SJSA1 (cell line): ENCODE results near the gene LHFPL2. TPM values are rescaled to one million over a fixed set of nuclear protein-coding genes. Genes with fewer than 3 reads are reported as not detected.
A peak's percentile ranks its signal among the peaks of the same experiment; 100 is the strongest.
"Not testable (repeated sequence)": the region's sequence is repeated elsewhere in the genome, so short reads cannot be mapped to it uniquely, and the experiment has no call there.

Source experiments
- DNase-seq, 2 experiments: peaks; one replicate each; pipeline ENCODE4 v3.0.0-alpha.2; 2015 to 2020; ENCODE audit warnings: low spot score in 2 of 2, low read depth in 1 of 2
- H3K27ac ChIP-seq: fragments of 250-450 bp; sonication (Bioruptor Pico); 2 replicates; pipeline ENCODE4 v1.5.1; 2020; ENCODE audit warnings: mild to moderate bottlenecking, moderate library complexity
- H3K27me3 ChIP-seq: fragments of 250-450 bp; sonication (Bioruptor Pico); replicated peaks from 2 replicates; pipeline ENCODE4 v1.5.1; 2020; ENCODE audit warnings: mild to moderate bottlenecking, moderate library complexity
- H3K36me3 ChIP-seq: fragments of 250-450 bp; sonication (Bioruptor Pico); 2 replicates; pipeline ENCODE4 v1.5.1; 2020; ENCODE audit warnings: mild to moderate bottlenecking
- H3K4me1 ChIP-seq: fragments of 250-450 bp; sonication (Bioruptor Pico); replicated peaks from 2 replicates; pipeline ENCODE4 v1.6.1; 2021; ENCODE audit warnings: mild to moderate bottlenecking
- H3K4me3 ChIP-seq: fragments of 250-450 bp; sonication (Bioruptor Pico); 2 replicates; pipeline ENCODE4 v1.5.1; 2020; ENCODE audit warnings: mild to moderate bottlenecking
- H3K9me3 ChIP-seq: fragments of 250-450 bp; sonication (Bioruptor Pico); replicated peaks from 2 replicates; pipeline ENCODE4 v1.5.1; 2020; ENCODE audit warnings: mild to moderate bottlenecking
- total RNA-seq: library from RNA; depleted of rRNA; stranded (reverse); fragments of >200 nt; shearing (Covaris generic); gene quantifications from 2 replicates; pipeline ENCODE4 v1.2.3, GENCODE V29; 2014

LHFPL2 gene
- total RNA-seq, 1 experiment from 2014 or later: 19.3 TPM

- peak in 1 of 2 experiments; percentile 25 for DNase-seq
- Histone ChIP-seq H3K27me3 (no peaks in the 10 kb centered on the region), H3K4me1 (peaks cover 7% of the 10 kb centered on the region), H3K9me3 (no peaks in the 10 kb centered on the region), H3K27ac (no peak overlapping the region), H3K4me3 (no peak overlapping the region), H3K36me3 (peaks cover 19% of the 10 kb centered on the region)
Observed at GRCh38 chr5:78490709-78491485, 157.7 kb downstream of the LHFPL2 start.

DNA sequence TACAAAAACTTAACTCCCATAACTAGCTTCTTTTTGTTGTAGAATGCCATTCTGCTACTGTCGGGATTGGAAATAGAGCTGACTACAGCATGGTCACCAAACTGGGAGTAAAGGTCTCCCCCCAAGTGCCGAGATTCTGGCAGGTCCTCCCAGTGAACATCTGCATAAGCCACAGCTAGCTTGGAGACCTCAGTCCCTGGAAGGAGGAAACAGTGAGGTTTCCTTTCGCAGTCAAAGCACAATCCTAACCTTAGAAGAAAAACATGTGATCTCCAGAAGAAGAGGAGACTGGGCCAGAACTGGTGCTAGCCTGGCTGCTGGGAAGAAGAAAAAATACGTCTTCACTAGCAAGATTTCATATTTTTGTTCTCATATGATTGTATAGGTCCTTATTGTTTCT is 160.7 kb downstream of the LHFPL2 start:
- H3K4me3 ChIP-seq: no peak overlapping the region
- peaks cover 7% of the 10 kb centered on the region for H3K4me1 ChIP-seq
- H3K9me3 ChIP-seq: no peaks in the 10 kb centered on the region
- H3K27ac ChIP-seq: no peak overlapping the region
- no peak for DNase-seq
- H3K27me3 ChIP-seq: no peaks in the 10 kb centered on the region
- peaks cover 22% of the 10 kb centered on the region for H3K36me3 ChIP-seq

- no peak overlapping the region for H3K4me3 ChIP-seq
- H3K36me3 ChIP-seq: peaks cover 22% of the 10 kb centered on the region
- no peaks in the 10 kb centered on the region for H3K9me3 ChIP-seq
- H3K27me3 ChIP-seq: no peaks in the 10 kb centered on the region
- no peak overlapping the region for H3K27ac ChIP-seq
- H3K4me1 ChIP-seq: peaks cover 4% of the 10 kb centered on the region
- DNase-seq: no peak
Observed at GRCh38 chr5:78486218-78486617, 162.4 kb downstream of the LHFPL2 start.

DNA sequence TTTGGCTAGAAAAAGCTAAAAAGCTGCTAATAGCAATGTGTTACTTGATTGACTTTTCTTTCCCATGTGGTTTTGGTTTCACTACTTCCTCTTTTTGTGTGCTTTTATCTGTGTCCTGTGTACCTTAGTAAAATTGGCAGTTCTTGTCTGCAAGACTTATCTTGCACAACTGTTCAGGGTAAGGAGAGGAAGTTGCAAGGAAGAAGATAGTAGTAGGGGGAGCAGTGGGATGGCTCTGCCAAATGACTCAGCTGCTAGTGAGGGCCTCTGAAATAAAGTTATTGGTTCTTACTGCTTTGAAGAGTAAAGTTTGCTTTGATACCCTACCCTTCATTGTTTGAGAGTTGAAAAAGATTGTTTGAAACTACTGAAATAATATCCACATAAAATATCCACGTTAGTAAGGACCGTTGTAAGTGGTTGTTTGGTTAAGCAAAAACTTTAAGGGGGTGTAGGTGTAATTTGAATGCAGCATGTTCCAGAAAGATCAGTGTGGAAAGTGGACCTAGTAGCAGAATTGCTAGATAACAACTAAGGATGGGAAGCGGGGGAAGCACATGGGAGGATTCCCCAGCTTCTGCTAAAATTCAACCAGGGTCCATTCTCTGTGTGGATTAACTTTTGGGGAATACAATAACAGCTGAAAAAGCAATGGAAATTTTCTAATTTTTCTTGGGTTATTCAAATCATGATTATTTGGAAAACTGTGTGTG is 164.6 kb downstream of the LHFPL2 start:
- Histone ChIP-seq H3K4me1 (no peaks in the 10 kb centered on the region), H3K27me3 (no peaks in the 10 kb centered on the region), H3K27ac (no peak overlapping the region), H3K36me3 (peaks cover 22% of the 10 kb centered on the region), H3K4me3 (no peak overlapping the region), H3K9me3 (no peaks in the 10 kb centered on the region)
- DNase-seq: no peak

- H3K4me3 ChIP-seq: no peak overlapping the region
- no peaks in the 10 kb centered on the region for H3K27me3 ChIP-seq
- no peak overlapping the region for H3K27ac ChIP-seq
- H3K36me3 ChIP-seq: peaks cover 14% of the 10 kb centered on the region
- no peaks in the 10 kb centered on the region for H3K4me1 ChIP-seq
- DNase-seq: no peak
- H3K9me3 ChIP-seq: no peaks in the 10 kb centered on the region; the same call in 1 of the 2 replicates
Observed at GRCh38 chr5:78482948-78483347, 165.6 kb downstream of the LHFPL2 start.

GRCh38 chr5:78476795-78477194 is 171.8 kb downstream of the LHFPL2 start:
- Histone ChIP-seq H3K9me3 (no peaks in the 10 kb centered on the region; the same call in 1 of the 2 replicates), H3K36me3 (no peaks in the 10 kb centered on the region), H3K27me3 (no peaks in the 10 kb centered on the region), H3K4me3 (no peak overlapping the region), H3K27ac (no peak overlapping the region), H3K4me1 (no peaks in the 10 kb centered on the region)
- DNase-seq: no peak

- Histone ChIP-seq H3K9me3 (no peaks in the 10 kb centered on the region; the same call in 1 of the 2 replicates), H3K4me1 (no peaks in the 10 kb centered on the region)
Observed at GRCh38 chr5:78475370-78475769, 173.2 kb downstream of the LHFPL2 start.

GRCh38 chr5:78473751-78474150 is 174.8 kb downstream of the LHFPL2 start:
- DNase-seq: no peak
- no peaks in the 10 kb centered on the region for H3K4me1 ChIP-seq
- H3K36me3 ChIP-seq: no peaks in the 10 kb centered on the region
- no peak overlapping the region for H3K27ac ChIP-seq
- H3K4me3 ChIP-seq: no peak overlapping the region
- no peaks in the 10 kb centered on the region; the same call in 1 of the 2 replicates for H3K9me3 ChIP-seq
- H3K27me3 ChIP-seq: no peaks in the 10 kb centered on the region

More at GRCh38 chr5:78475370-78475769, 173.2 kb downstream of the LHFPL2 start:
- H3K36me3 ChIP-seq: no peaks in the 10 kb centered on the region
- no peaks in the 10 kb centered on the region for H3K27me3 ChIP-seq
- no peak overlapping the region for H3K4me3 ChIP-seq
- no peak overlapping the region for H3K27ac ChIP-seq
- DNase-seq: no peak

DNA sequence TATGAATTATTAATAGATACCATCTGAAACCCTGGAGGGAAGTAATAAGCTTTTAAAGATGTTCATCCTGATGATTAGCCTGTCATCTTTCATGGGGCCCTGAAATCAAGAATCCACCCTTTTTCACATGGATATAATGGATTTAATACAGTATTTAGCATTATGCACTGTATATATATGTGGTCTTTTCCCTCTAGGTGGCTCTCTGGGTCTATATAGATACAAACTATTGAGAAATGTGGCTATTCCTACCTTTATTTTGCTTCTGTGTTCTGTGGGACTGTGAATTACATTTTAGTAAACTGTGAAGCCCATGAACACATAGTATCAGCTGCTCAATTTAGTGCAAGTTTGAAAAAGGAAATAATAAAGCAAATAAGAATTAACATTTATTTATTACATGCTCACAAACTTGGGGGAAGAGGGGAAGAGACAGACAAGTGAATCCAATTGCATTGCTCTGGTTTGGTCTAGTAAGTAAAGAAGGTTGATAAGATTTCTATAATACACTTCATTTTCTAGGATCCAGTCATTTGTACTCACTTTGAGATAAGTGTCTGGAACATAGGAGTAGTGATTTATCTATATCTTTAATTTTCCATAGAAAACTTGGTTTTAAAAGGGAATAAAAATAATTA is 176.0 kb downstream of the LHFPL2 start:
- no peaks in the 10 kb centered on the region for H3K4me1 ChIP-seq
- H3K36me3 ChIP-seq: no peaks in the 10 kb centered on the region
- no peaks in the 10 kb centered on the region for H3K9me3 ChIP-seq
- H3K4me3 ChIP-seq: no peak overlapping the region
- no peaks in the 10 kb centered on the region for H3K27me3 ChIP-seq
- H3K27ac ChIP-seq: no peak overlapping the region
- DNase-seq: no peak

DNA sequence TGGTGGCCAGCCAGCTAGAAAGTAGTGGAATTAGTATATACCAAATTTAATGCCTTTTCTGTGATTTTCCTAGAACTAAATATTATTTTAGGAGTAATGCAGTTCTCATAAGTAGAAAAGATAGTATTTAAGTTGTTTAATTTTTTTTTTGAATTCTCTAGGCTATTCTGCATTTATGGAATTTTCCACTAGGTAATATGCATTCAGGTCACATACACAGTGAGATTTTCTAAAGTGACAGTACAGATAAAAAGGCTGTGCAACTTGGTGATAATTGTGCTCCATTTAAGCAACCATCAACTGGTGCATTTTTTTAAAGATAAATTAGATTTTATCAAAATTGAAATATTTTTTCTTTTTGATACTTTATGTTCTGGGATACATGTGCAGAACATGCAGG is 176.7 kb downstream of the LHFPL2 start:
- Histone ChIP-seq H3K4me1 (no peaks in the 10 kb centered on the region), H3K27ac (no peak overlapping the region), H3K9me3 (no peaks in the 10 kb centered on the region), H3K27me3 (no peaks in the 10 kb centered on the region), H3K36me3 (no peaks in the 10 kb centered on the region), H3K4me3 (no peak overlapping the region)
- DNase-seq: no peak

DNA sequence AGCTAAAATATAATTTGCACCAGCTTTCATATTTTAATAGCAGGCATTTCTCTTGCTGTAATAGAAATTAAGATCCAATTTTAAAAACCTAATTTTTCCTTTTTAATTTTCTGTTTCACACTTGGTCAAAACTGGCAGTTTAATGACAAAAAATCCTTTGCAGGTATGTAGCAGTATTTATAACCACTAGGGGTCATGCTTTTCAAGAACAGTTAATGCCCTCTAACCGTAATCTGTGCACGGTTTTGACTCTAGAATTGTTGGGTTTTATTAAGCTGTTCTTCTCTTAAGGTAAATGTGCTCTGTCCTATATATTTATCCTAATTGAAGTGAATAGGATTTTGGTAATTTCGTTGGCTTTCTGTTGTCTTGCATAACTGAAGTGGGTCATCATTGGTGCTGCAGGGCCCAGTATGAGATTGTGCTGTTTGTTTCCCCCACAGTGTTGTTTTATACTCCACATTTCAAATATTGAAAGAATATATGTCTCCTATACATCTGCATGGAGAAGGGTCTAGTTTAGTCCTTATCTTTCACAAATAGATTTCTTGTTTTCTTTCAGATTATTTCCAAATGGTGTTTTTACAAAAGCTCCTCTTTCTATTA is 180.7 kb downstream of the LHFPL2 start:
- no peak overlapping the region for H3K4me3 ChIP-seq
- H3K4me1 ChIP-seq: no peaks in the 10 kb centered on the region
- H3K27me3 ChIP-seq: no peaks in the 10 kb centered on the region
- H3K9me3 ChIP-seq: no peaks in the 10 kb centered on the region
- peak in 1 of 2 experiments; percentile 38 for DNase-seq
- H3K36me3 ChIP-seq: no peaks in the 10 kb centered on the region
- no peak overlapping the region for H3K27ac ChIP-seq

DNA sequence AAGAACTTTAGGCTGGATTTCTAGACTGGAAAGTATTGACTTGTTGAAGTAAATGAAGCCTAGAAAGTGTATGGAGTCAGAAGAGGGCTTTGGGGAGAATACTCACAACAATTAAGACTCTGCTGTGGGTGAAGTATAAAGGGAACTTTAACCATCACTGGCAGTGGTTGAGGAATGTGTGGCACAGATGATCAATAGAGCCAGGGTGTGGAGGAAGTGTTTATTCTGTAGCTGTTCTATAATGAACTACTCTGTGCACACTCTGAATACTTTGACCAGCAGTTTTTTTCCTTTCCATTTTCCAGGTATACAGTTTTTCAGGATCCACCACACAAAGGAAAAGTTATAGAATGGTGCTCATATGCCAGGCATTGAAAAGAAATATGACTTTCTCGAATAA is 181.4 kb downstream of the LHFPL2 start:
- Histone ChIP-seq H3K4me3 (no peak overlapping the region), H3K36me3 (no peaks in the 10 kb centered on the region), H3K4me1 (no peaks in the 10 kb centered on the region), H3K27me3 (no peaks in the 10 kb centered on the region), H3K27ac (no peak overlapping the region), H3K9me3 (no peaks in the 10 kb centered on the region)
- DNase-seq: no peak

DNA sequence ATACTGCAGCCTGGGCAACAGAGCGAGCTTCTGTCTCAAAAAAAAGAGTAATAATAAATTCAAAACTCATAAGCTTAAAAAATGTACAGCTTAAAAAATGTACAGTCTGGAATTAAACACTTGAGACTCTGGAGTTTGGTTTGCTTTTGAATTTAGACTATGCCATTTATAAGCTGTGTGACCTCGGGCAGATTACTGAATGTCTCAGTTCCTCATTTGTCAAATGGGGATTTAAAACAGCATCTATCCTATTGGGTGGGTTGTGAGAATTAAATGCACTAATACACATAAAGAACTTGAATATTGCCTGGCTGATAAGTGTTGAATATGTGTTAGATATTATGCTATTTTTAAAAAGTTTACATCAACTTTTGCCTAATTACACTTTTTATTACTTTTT is 189.7 kb downstream of the LHFPL2 start:
- Histone ChIP-seq H3K4me3 (no peak overlapping the region), H3K4me1 (no peaks in the 10 kb centered on the region), H3K27me3 (no peaks in the 10 kb centered on the region), H3K9me3 (no peaks in the 10 kb centered on the region), H3K27ac (no peak overlapping the region), H3K36me3 (no peaks in the 10 kb centered on the region)
- DNase-seq: no peak

- H3K4me3 ChIP-seq, H3K36me3 ChIP-seq, DNase-seq, H3K4me1 ChIP-seq, H3K27ac ChIP-seq, H3K9me3 ChIP-seq, H3K27me3 ChIP-seq: not testable (repeated sequence)
Observed at GRCh38 chr5:78457507-78457906, 191.1 kb downstream of the LHFPL2 start.
